Right lobe of liver (tissue), 6 donors: Measurements from ENCODE around the gene PRDM16. TPM values are rescaled to one million over a fixed set of nuclear protein-coding genes. Genes with fewer than 3 reads are reported as not detected.

Experiments used
- ATAC-seq, 4 donors: fragments of 200-7000 bp; cut with Tn5 transposase; one replicate each; pipeline ENCODE4 v1.9.1; 2020; ENCODE audit warnings: mild to moderate bottlenecking in 4 of 4, moderate library complexity in 4 of 4
- DNase-seq, 3 donors: peaks; one replicate each; pipeline ENCODE4 v3.0.0-alpha.2; 2020
- H3K27ac ChIP-seq, 3 donors: fragments of 200-600 bp; one replicate each; pipeline ENCODE4 v1.8.0; 2022
- H3K27me3 ChIP-seq, 2 donors: fragments of 200-600 bp; one replicate each; pipeline ENCODE4 v1.8.0; 2022
- H3K36me3 ChIP-seq, 4 donors: fragments of 200-600 bp; sonication (generic) in 1 of 4; one replicate each; pipeline versions ENCODE4 v1.5.1 to v1.8.0; 2017 to 2022; ENCODE audit warnings: control low read depth in 1 of 4
- H3K4me1 ChIP-seq, 4 donors: fragments of 200-600 bp; sonication (generic) in 1 of 4; one replicate each; pipeline versions ENCODE4 v1.5.1 to v1.8.0; 2017 to 2022; ENCODE audit warnings: control low read depth in 1 of 4
- H3K4me3 ChIP-seq, 3 donors: fragments of 200-600 bp; one replicate each; pipeline ENCODE4 v1.8.0; 2022
- H3K9me3 ChIP-seq, 4 donors: fragments of 200-600 bp; sonication (generic) in 1 of 4; one replicate each; pipeline versions ENCODE4 v1.5.1 to v1.8.0; 2017 to 2022; ENCODE audit warnings: control low read depth in 1 of 4
- CTCF ChIP-seq, 4 donors: fragments of 200-600 bp in 3 of 4; fragments of 450-650 bp in 1 of 4; IDR thresholded peaks; one replicate each; pipeline versions ENCODE4 v1.5.1 to v1.8.0; 2016 to 2022; ENCODE audit warnings: antibody characterized with exemption in 4 of 4, mild to moderate bottlenecking in 2 of 4
- POLR2A ChIP-seq: fragments of 450-650 bp; IDR thresholded peaks from one replicate; pipeline ENCODE4 v1.6.1; 2017; ENCODE audit warnings: antibody characterized with exemption, mild to moderate bottlenecking
- WGBS: methylation state at CpG from one replicate; pipeline ENCODE4 v1.1.6; 2018; ENCODE audit warnings: low coverage, low lambda C conversion rate; ENCODE audit not compliant: insufficient coverage; ENCODE audit errors: missing lambda C conversion rate; 5-methylcytosine and 5-hydroxymethylcytosine counted together
- intact Hi-C, 2 donors: fragments of 100-400 bp; cut with DNase I; formaldehyde crosslinking; loops; one replicate each; pipeline versions ENCODE4 v1.11.2 to v1.14.1; 2022
- total RNA-seq, 6 experiments: library from RNA; depleted of rRNA in 2 of 6; stranded (reverse); fragments of >200 nt in 2 of 6; fragmentation: NEBNext Ultra II Directional in 3 of 6; extraction: Animal tissue kit (Norgen Biotek cat#: 25700) in 3 of 6; gene quantifications; one replicate each; pipeline versions ENCODE4 v1.1.0 to v1.2.4, GENCODE V29; 2016 to 2023
- donor health status: DM: no; HTN: yes; CAD: no.
- donor health status: DM: no; HTN: no; CAD: no.
- donor health status: DM: no; HTN: no; CAD: no.
- donor health status: DM: no; HTN: yes; CAD: no.
- donor health status: DM: no; HTN: yes; CAD: no.

PRDM16 gene
- total RNA-seq, 6 experiments from 2014 or later = 0.06 to 0.75 (median 0.28) TPM

GRCh38 chr1:3407021-3407420 is 338.0 kb downstream of the PRDM16 start:
- no peaks in the 10 kb centered on the region for H3K36me3 ChIP-seq
- ATAC-seq = no peak
- H3K27ac ChIP-seq = no peak overlapping the region
- no peaks in the 10 kb centered on the region for H3K4me1 ChIP-seq
- H3K27me3 ChIP-seq = no peaks in the 10 kb centered on the region
- intact Hi-C loops = no loop called here
- no peak for DNase-seq
- TF ChIP-seq CTCF (IDR thresholded peaks at IDR 0.05) (no peak), POLR2A (no peak)
- no peak overlapping the region for H3K4me3 ChIP-seq
- 80% methylated on average over 1 of the region's 12 CpGs for WGBS
- H3K9me3 ChIP-seq = no peaks in the 10 kb centered on the region

GRCh38 chr1:3408751-3409266 is 339.8 kb downstream of the PRDM16 start:
- no peak overlapping the region for H3K27ac ChIP-seq
- TF ChIP-seq CTCF (IDR thresholded peaks at IDR 0.05) = no peak
- TF ChIP-seq POLR2A = no peak
- intact Hi-C loops = no loop called here
- H3K4me3 ChIP-seq = no peak overlapping the region
- no peaks in the 10 kb centered on the region for H3K36me3 ChIP-seq
- WGBS = 89% methylated on average over 35 of the region's 36 CpGs
- ATAC-seq (no peak), DNase-seq (no peak)
- no peaks in the 10 kb centered on the region for H3K9me3 ChIP-seq
- H3K27me3 ChIP-seq = no peaks in the 10 kb centered on the region
- H3K4me1 ChIP-seq = no peaks in the 10 kb centered on the region

GRCh38 chr1:3409366-3410141 is 340.6 kb downstream of the PRDM16 start:
- 66% methylated on average over 19 of the region's 19 CpGs for WGBS
- intact Hi-C loops = loop anchor here in 1 of 2 donors (5.0 kb wide), 1 partner anchor 392 kb away; no protein-coding TSS in a partner anchor
- DNase-seq = no peak
- no peak overlapping the region for H3K27ac ChIP-seq
- no peaks in the 10 kb centered on the region for H3K9me3 ChIP-seq
- H3K4me3 ChIP-seq = no peak overlapping the region
- ATAC-seq = no peak
- H3K27me3 ChIP-seq = no peaks in the 10 kb centered on the region
- H3K4me1 ChIP-seq = no peaks in the 10 kb centered on the region
- H3K36me3 ChIP-seq = no peaks in the 10 kb centered on the region
- TF ChIP-seq POLR2A = no peak
- TF ChIP-seq CTCF (IDR thresholded peaks at IDR 0.05) = no peak

GRCh38 chr1:3410142-3410925 is 341.3 kb downstream of the PRDM16 start:
- peak in 1 of 3 donors; percentile 44 for DNase-seq
- WGBS = 45% methylated on average over 4 of the region's 21 CpGs
- intact Hi-C loops = loop anchor here in 1 of 2 donors (5.0 kb wide), 1 partner anchor 393 kb away; no protein-coding TSS in a partner anchor
- no peak overlapping the region for H3K4me3 ChIP-seq
- no peaks in the 10 kb centered on the region for H3K4me1 ChIP-seq
- no peak overlapping the region for H3K27ac ChIP-seq
- H3K36me3 ChIP-seq = no peaks in the 10 kb centered on the region
- peak; percentile 28 to 71 (median 49) for ATAC-seq
- H3K27me3 ChIP-seq = no peaks in the 10 kb centered on the region
- TF ChIP-seq POLR2A (no peak), CTCF (IDR thresholded peaks at IDR 0.05) (peak; percentile 27 to 46 (median 40))
- no peaks in the 10 kb centered on the region for H3K9me3 ChIP-seq
